HEK293 (cell line): ENCODE data around the gene GPR153.

Source experiments
- CTCF ChIA-PET: fragments of 350-600 bp; formaldehyde crosslinking; extraction: SDS; loops from one replicate; lab custom pipeline; 2021; ENCODE audit warnings: antibody characterized with exemption; lab: Yijun Ruan, JAX
- POLR2A ChIA-PET: fragments of 300-600 bp; formaldehyde crosslinking; extraction: SDS; loops from one replicate; lab custom pipeline; 2020; ENCODE audit warnings: antibody characterized with exemption, inconsistent platforms; lab: Yijun Ruan, JAX
- H3K27ac ChIP-seq: fragments of 200-500 bp; sonication (Bioruptor generic); 2 replicates; pipeline ENCODE4 v1.5.1; 2014; ENCODE audit warnings: low read depth, low read length, control low read depth, inconsistent platforms; ENCODE audit errors: extremely low read depth
- H3K36me3 ChIP-seq, 2 experiments: fragments of 200-500 bp in 1 of 2; sonication (Bioruptor generic) in 1 of 2; 1 replicate in 1 of 2; 2 replicates in 1 of 2; pipeline ENCODE4 v1.5.1; 2014 to 2017; ENCODE audit warnings: inconsistent platforms in 2 of 2, low read length in 2 of 2; ENCODE audit not compliant: control insufficient read depth in 2 of 2, insufficient read depth in 1 of 2
- H3K4me1 ChIP-seq: fragments of 200-500 bp; sonication (Bioruptor generic); 2 replicates; pipeline ENCODE4 v1.5.1; 2014; ENCODE audit warnings: mild to moderate bottlenecking, low read length, inconsistent platforms; ENCODE audit not compliant: control insufficient read depth, insufficient read depth
- H3K4me3 ChIP-seq: 2 replicates; pipeline ENCODE4 v1.5.1; 2011; ENCODE audit warnings: low read depth, mild to moderate bottlenecking, control low read depth, low read length, moderate library complexity
- H3K9me3 ChIP-seq: fragments of 200-500 bp; sonication (Bioruptor generic); 2 replicates; pipeline ENCODE4 v1.5.1; 2014; ENCODE audit warnings: low read depth, low read length, inconsistent platforms; ENCODE audit not compliant: control insufficient read depth, insufficient read depth
- KLF8 ChIP-seq: fragments of 450-650 bp; formaldehyde crosslinking; IDR thresholded peaks from 2 replicates; pipeline ENCODE4 v1.5.1; 2016; ENCODE audit warnings: missing biosample characterization, missing genetic modification characterization
- OSR2 ChIP-seq: fragments of 450-650 bp; formaldehyde crosslinking; IDR thresholded peaks from 2 replicates; pipeline ENCODE4 v1.5.1; 2016; ENCODE audit warnings: missing biosample characterization, missing genetic modification characterization
- SP7 ChIP-seq: fragments of 450-650 bp; formaldehyde crosslinking; IDR thresholded peaks from 2 replicates; pipeline ENCODE4 v1.5.1; 2016; ENCODE audit warnings: missing biosample characterization, missing genetic modification characterization
- ZFP3 ChIP-seq: fragments of 450-650 bp; formaldehyde crosslinking; IDR thresholded peaks from 2 replicates; pipeline ENCODE4 v1.5.1; 2016; ENCODE audit warnings: low read depth, missing biosample characterization, missing genetic modification characterization
- ZNF121 ChIP-seq: fragments of 450-650 bp; formaldehyde crosslinking; IDR thresholded peaks from 2 replicates; pipeline ENCODE4 v1.5.1; 2016; ENCODE audit warnings: missing biosample characterization, missing genetic modification characterization
- ZNF19 ChIP-seq: fragments of 450-650 bp; formaldehyde crosslinking; IDR thresholded peaks from 2 replicates; pipeline ENCODE4; 2016; ENCODE audit warnings: missing biosample characterization, missing genetic modification characterization, low read depth
- ZNF24 ChIP-seq: fragments of 450-650 bp; formaldehyde crosslinking; IDR thresholded peaks from 2 replicates; pipeline ENCODE4 v1.5.1; 2016; ENCODE audit warnings: missing biosample characterization, missing genetic modification characterization
- ZNF335 ChIP-seq: fragments of 450-650 bp; formaldehyde crosslinking; conservative IDR thresholded peaks from 2 replicates; pipeline ENCODE4 v1.5.1; 2016; ENCODE audit warnings: missing biosample characterization, missing genetic modification characterization
- ZNF341 ChIP-seq: fragments of 450-650 bp; formaldehyde crosslinking; IDR thresholded peaks from 2 replicates; pipeline ENCODE4; 2016; ENCODE audit warnings: low read depth, missing biosample characterization, missing genetic modification characterization
- ZNF350 ChIP-seq: fragments of 450-650 bp; formaldehyde crosslinking; IDR thresholded peaks from 2 replicates; pipeline ENCODE4 v1.5.0; 2017; ENCODE audit warnings: missing biosample characterization, mild to moderate bottlenecking, missing genetic modification characterization
- ZNF366 ChIP-seq: fragments of 450-650 bp; formaldehyde crosslinking; conservative IDR thresholded peaks from 2 replicates; pipeline ENCODE4 v1.5.1; 2016; ENCODE audit warnings: missing biosample characterization, missing genetic modification characterization
- ZNF48 ChIP-seq: fragments of 450-650 bp; formaldehyde crosslinking; IDR thresholded peaks from 2 replicates; pipeline ENCODE4 v1.5.1; 2016; ENCODE audit warnings: missing biosample characterization, missing genetic modification characterization
- ZNF585B ChIP-seq: fragments of 450-650 bp; formaldehyde crosslinking; IDR thresholded peaks from 2 replicates; pipeline ENCODE4 v1.5.1; 2016; ENCODE audit warnings: missing biosample characterization, missing genetic modification characterization
- ZNF624 ChIP-seq: fragments of 450-650 bp; formaldehyde crosslinking; IDR thresholded peaks from 2 replicates; pipeline ENCODE4 v1.5.1; 2017; ENCODE audit warnings: missing biosample characterization, missing genetic modification characterization
- ZNF670 ChIP-seq: fragments of 450-650 bp; formaldehyde crosslinking; IDR thresholded peaks from 2 replicates; pipeline ENCODE4 v1.5.1; 2016; ENCODE audit warnings: missing biosample characterization, missing genetic modification characterization, low read depth
- ZXDB ChIP-seq: fragments of 450-650 bp; formaldehyde crosslinking; IDR thresholded peaks from 2 replicates; pipeline ENCODE4 v1.5.1; 2016; ENCODE audit warnings: missing biosample characterization, missing genetic modification characterization
- TF ChIP-seq, protein P1 (sequence below): fragments of 450-650 bp; formaldehyde crosslinking; IDR thresholded peaks from 2 replicates; pipeline ENCODE4 v1.5.1; 2016; ENCODE audit warnings: missing biosample characterization, missing genetic modification characterization
- TF ChIP-seq, protein P2 (sequence below): fragments of 450-650 bp; formaldehyde crosslinking; IDR thresholded peaks from 2 replicates; pipeline ENCODE4 v1.5.1; 2016; ENCODE audit warnings: missing biosample characterization, missing genetic modification characterization, low read depth
- TF ChIP-seq, protein P3 (sequence below): fragments of 450-650 bp; formaldehyde crosslinking; IDR thresholded peaks from 2 replicates; pipeline ENCODE4 v1.5.1; 2016; ENCODE audit warnings: missing biosample characterization, missing genetic modification characterization

GPR153 gene

GRCh38 chr1:6241107-6241886, 19.6 kb downstream of the GPR153 start (continued):
- TF ChIP-seq, protein P1, sequence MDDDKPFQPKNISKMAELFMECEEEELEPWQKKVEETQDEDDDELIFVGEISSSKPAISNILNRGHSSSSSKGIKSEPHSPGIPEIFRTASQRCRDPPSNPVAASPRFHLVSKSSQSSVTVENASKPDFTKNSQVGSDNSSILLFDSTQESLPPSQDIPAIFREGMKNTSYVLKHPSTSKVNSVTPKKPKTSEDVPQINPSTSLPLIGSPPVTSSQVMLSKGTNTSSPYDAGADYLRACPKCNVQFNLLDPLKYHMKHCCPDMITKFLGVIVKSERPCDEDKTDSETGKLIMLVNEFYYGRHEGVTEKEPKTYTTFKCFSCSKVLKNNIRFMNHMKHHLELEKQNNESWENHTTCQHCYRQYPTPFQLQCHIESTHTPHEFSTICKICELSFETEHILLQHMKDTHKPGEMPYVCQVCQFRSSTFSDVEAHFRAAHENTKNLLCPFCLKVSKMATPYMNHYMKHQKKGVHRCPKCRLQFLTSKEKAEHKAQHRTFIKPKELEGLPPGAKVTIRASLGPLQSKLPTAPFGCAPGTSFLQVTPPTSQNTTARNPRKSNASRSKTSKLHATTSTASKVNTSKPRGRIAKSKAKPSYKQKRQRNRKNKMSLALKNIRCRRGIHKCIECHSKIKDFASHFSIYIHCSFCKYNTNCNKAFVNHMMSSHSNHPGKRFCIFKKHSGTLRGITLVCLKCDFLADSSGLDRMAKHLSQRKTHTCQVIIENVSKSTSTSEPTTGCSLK (tag by site-specific recombination) = no peak
- no peak for TF ChIP-seq ZNF48 (tag by site-specific recombination)
- no peak for TF ChIP-seq ZNF19 (tag by site-specific recombination)
- no peak for TF ChIP-seq ZNF341 (tag by site-specific recombination)

DNA sequence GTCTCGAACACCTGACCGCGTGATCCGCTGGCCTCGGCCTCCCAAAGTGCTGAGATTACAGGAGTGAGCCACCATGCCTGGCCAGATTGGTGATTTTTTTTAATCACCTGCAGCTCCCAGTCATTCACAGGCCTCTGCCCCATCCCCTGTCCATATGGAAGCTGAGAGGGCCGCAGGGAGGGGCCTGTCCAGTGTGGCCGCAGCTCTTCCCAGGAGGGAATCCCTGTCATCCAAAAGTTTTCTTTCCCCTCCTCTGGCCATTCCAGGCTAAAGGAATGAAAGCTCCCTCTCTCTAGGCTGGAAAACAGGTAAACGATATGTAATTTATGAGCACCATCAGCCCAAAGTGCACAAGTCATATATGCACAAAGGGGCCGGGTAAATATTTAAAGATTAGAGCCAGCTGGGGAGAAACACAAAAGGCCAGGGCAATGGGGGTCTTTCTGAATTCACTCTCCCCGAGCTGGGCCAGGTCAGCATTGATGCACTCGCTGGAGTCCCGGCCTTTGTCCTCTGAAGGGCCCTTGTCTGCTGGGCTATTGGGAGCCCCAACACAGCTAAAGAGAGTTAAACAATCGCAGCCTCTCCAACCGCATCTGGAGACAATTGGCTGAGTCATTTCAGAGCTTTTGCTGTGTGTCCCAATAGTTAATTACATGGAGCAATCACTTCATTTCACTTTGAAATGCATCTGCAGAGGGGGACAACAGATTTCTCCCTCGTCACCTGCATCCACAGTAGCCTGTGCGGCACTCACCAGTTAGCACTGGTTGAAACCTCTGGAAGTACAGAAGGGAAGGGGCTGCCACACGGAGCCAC, 20.7 kb downstream of the GPR153 start:
- ChIA-PET POLR2A (no interaction called here), CTCF (interaction anchor here (0.6 to 2.8 kb wide), 3 partner anchors 103 to 176 kb away, joined by 3 to 14 read pairs (median 6); no protein-coding TSS in a partner anchor)
- Histone ChIP-seq H3K4me1 (no peaks in the 10 kb centered on the region; the same call in 1 of the 2 replicates), H3K27ac (no peak overlapping the region), H3K36me3 (no peaks in the 10 kb centered on the region), H3K4me3 (no peak overlapping the region), H3K9me3 (no peaks in the 10 kb centered on the region)
- TF ChIP-seq ZXDB (no peak), ZNF670 (no peak)

DNA sequence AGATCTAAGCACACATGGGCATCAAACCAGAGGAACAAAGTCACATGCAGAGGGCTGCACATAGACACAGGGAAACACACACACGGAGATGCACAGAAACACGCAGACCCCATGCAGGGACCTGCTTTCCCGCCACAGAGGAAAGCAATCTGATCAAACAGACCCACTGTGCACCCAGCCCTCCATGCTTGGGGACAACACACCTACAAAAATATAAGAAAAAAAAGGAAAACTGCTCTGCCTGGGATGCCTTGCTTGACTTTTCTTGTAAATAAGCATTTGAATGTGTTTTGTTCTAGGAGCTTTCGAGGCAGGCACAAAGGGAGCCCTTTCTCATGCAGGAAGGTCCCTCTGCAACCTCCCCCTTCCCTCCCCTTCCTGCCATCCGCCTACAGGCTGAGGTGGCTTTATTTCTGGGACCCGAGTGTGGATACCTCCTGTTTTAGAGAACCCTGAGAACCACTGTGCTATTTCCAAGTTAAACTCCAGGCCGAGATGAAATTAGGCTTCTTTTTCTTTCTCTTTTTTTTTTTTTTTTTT, 21.6 kb downstream of the GPR153 start:
- H3K4me3 ChIP-seq = no peak overlapping the region
- peaks cover 0 to 4% of the 10 kb centered on the region in 2 experiments; a peak in 1 of 3 replicates for H3K36me3 ChIP-seq
- no peak for TF ChIP-seq ZFP3 (tag by site-specific recombination)
- TF ChIP-seq ZNF350 (tag by site-specific recombination) = no peak
- no peak for TF ChIP-seq ZNF624 (tag by site-specific recombination)
- TF ChIP-seq OSR2 (tag by site-specific recombination) = no peak
- TF ChIP-seq SP7 (tag by site-specific recombination) = no peak
- TF ChIP-seq ZNF335 (tag by site-specific recombination) = peak; percentile 60
- H3K4me1 ChIP-seq = no peaks in the 10 kb centered on the region; the same call in 1 of the 2 replicates
- ChIA-PET POLR2A (interaction anchor here (1.0 kb wide), 1 partner anchor 15 kb away, joined by 3 read pairs; no protein-coding TSS in a partner anchor), CTCF (interaction anchor here (0.6 to 2.8 kb wide), 19 partner anchors 7 to 247 kb away, joined by 3 to 14 read pairs (median 5); partner anchors contain the start of gene RNF207)
- H3K9me3 ChIP-seq = no peaks in the 10 kb centered on the region
- no peak overlapping the region for H3K27ac ChIP-seq

DNA sequence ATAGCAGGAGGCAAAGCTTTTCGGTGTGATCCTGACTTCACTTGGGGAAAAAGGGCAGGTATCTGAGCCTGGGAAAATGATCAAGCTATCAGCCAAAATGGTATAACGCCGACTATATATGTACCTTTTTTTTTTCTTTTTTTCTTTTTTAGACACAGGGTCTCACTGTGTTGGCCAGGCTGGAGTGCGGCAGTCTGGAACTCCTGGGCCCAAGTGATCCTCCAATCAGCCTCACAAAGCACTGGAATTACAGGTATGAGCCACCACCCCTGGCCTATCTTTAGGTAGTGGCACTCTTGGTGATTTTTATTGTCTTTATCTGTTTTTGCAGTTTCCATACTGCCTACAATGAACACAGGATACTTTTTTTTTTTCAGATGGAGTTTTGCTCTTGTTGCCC, 23.8 kb downstream of the GPR153 start:
- Histone ChIP-seq H3K27ac (no peak overlapping the region), H3K36me3 (peaks cover 13 to 26% of the 10 kb centered on the region in 2 experiments), H3K4me1 (no peaks in the 10 kb centered on the region; the same call in 1 of the 2 replicates), H3K4me3 (no peak overlapping the region), H3K9me3 (no peaks in the 10 kb centered on the region)
- CTCF ChIA-PET = interaction anchor here (0.5 to 2.8 kb wide), 9 partner anchors 10 to 1320 kb away, joined by 3 to 14 read pairs (median 3); no protein-coding TSS in a partner anchor
- POLR2A ChIA-PET = interaction anchor here (0.5 to 0.6 kb wide), 2 partner anchors 164 to 173 kb away, joined by 3 to 4 read pairs; no protein-coding TSS in a partner anchor
- TF ChIP-seq ZNF24 (tag by site-specific recombination) (no peak), ZNF121 (peak; percentile 89), ZNF585B (tag by site-specific recombination) (no peak), ZNF366 (tag by site-specific recombination) (no peak), KLF8 (no peak)
- TF ChIP-seq, protein P2, sequence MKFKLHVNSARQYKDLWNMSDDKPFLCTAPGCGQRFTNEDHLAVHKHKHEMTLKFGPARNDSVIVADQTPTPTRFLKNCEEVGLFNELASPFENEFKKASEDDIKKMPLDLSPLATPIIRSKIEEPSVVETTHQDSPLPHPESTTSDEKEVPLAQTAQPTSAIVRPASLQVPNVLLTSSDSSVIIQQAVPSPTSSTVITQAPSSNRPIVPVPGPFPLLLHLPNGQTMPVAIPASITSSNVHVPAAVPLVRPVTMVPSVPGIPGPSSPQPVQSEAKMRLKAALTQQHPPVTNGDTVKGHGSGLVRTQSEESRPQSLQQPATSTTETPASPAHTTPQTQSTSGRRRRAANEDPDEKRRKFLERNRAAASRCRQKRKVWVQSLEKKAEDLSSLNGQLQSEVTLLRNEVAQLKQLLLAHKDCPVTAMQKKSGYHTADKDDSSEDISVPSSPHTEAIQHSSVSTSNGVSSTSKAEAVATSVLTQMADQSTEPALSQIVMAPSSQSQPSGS (tag by site-specific recombination) = no peak
- TF ChIP-seq, protein P3, sequence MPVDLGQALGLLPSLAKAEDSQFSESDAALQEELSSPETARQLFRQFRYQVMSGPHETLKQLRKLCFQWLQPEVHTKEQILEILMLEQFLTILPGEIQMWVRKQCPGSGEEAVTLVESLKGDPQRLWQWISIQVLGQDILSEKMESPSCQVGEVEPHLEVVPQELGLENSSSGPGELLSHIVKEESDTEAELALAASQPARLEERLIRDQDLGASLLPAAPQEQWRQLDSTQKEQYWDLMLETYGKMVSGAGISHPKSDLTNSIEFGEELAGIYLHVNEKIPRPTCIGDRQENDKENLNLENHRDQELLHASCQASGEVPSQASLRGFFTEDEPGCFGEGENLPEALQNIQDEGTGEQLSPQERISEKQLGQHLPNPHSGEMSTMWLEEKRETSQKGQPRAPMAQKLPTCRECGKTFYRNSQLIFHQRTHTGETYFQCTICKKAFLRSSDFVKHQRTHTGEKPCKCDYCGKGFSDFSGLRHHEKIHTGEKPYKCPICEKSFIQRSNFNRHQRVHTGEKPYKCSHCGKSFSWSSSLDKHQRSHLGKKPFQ (tag by site-specific recombination) = no peak
